UCSD-AML1 (cell line): Measurements from ENCODE around the gene DYNC2H1.
"Not testable (repeated sequence)": the region's sequence is repeated elsewhere in the genome, so short reads cannot be mapped to it uniquely, and the experiment has no call there.

Experiments
- DNase-seq: peaks from one replicate; lab custom pipeline; 2025; ENCODE audit not compliant: unreplicated experiment; lab: John Stamatoyannopoulos, UW

DYNC2H1 gene

DNA sequence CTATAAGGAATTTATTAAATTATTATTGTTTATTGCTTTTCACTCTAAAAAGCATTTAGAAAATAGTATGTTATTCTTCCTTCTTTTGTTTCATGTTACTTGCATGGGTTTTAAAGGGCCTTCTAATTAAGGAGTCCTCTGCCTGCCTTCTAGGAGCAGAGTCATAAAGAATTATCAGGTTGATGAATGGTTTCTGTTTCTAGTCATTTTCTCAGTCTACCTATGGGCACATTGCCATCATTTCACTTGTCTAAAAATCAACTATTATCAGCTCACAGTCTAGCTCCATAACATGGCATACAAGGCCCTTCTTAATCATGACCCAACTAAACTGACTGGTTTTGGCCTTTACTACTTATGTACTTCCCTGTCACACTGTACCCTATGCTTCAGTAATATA is 16.2 kb downstream of the DYNC2H1 start:
- no peak for DNase-seq

DNA sequence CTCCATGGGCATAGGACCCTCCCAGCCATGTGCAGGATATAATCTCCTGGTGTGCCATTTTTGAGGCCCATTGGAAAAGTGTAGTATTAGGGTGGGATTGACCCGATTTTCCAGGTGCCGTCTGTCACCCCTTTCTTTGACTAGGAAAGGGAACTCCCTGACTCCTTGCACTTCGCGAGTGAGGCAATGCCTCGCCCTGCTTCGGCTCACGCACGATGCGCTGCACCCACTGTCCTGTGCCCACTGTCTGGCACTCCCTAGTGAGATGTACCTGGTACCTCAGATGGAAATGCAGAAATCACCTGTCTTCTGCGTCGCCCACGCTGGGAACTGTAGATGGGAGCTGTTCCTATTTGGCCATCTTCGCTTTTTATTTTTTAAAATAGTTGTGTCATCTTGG is 32.8 kb downstream of the DYNC2H1 start:
- not testable (repeated sequence) for DNase-seq

DNA sequence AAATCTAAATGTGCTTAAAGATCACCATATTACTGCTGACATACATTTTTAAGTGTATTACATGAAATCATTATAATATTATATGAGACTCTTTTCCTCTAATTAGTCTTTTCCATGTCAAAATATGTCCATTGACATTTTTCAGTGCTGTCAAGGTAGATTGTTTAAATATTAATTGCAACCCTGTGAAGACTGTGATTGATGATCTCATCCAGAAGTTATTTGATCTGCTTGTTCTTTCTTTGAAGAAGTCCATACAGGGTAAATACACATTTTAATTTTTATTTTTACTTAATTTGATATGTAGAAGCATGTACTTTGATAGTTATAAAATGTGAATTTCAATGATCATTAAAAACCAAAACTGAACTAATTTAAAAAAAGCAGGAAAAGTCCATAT is 38.4 kb downstream of the DYNC2H1 start:
- DNase-seq, result no peak

DNA sequence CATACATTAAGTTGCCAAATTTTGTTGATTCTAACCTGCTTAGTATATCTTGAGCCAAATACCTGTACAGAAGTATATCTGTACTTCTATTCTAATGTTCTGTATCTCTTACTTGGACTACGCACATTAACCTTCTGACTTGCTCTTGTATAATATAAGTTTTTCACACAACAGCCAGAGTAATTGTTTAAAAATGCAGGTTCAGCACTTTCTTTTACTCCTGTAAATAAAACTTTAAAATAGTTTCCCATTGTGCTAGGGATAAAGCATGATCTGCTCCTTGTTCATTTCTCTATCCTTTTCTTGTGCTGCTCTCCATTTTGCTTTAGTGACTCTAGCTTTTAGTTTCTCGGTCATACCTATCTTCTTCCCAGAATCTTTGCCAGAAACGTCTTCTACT is 48.3 kb downstream of the DYNC2H1 start:
- DNase-seq, result no peak

DNA sequence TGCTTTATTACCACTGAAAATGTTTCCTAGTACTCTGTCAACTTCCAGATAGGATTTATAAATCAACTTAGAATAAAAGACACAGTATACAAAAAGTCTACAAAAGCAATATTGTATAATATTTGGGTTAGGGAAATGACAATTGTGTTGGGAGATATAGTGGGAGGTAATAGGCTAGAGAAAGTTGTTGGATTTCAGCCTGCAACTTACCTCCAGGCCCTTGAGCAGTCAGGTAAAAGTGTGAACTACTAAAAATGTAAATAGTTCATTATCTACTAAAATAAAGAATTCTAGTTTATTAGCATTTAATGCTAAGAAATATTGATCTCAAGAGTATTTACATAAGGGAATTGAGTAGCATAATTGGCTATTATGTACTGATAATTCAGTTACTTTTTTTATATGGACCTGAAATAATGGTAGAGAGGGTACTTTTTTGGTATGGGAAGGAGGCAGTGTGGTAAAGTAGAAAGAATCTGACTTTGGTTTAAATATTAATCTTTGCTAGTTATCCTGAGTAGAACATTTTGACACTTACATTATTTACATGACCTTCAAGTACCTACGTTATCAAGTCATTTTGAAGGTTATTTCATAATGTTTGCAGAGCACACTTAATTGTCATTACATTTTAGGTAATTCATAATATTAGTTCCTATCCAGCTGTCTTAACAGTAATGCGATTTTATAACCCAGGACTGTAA is 55.0 kb downstream of the DYNC2H1 start:
- DNase-seq, result no peak

DNA sequence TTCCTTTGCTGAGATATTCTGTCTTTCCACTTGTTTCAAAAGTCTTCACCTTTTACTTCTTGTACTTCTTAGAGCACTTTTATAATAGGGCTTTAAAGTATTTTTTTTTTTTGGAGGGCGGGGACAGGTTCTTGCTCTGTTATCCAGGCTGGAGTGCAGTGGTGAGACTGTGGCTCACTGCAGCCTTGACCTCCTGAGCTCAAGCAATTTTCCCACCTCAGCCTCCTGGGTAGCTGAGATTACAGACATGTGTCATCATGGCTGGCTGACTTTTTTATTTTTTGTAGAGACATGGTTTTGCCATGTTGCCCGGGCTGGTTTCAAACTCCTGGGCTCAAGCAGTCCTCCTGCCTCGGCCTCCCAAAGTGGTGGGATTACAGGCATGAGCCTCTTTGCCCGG is 57.9 kb downstream of the DYNC2H1 start:
- DNase-seq, result no peak

DNA sequence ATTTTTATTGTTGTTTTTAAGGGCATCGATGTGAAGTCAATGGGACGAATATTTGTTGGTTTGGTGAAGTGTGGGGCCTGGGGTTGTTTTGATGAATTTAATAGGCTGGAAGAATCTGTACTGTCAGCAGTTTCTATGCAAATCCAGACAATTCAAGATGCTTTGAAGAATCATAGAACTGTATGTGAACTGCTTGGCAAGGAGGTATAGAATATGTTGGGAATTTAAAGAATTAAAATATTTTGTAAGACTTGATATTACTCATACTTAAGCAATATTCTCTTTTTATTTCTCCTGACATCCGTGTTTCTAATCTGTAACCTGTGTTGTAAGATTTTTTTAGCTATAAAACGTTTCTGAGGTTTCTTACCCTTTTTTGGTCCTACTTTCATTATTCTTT is 61.6 kb downstream of the DYNC2H1 start:
- DNase-seq, result no peak

DNA sequence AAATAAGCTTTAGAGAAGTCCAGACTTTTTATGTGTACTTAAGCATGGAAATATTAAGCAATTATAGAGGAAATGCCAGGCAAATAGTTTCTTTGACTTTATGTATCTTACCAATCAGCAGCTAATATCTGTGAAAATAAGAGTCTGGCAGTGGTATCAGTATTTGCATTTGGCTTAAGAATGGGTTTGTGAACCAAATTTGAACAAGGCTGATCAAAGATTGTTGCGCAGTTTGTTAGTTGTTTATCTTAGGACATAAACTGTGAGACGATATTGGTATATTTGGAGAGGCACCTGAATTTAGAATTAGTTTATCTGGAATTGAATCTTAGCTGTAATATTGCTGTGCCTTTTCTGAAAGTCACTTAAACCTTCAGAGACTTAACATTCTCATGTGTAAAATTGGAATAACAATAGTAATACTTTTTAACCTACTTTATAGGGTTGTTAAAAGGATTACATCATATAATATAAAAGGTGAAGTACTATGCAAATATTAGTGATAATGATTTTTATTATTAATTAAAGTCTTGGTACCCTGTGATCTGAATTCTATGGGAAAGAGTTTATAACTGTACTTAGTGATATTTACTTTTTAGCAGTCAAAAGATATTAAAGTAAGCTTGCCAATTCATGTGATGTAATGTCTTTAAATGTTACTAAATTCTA is 66.4 kb downstream of the DYNC2H1 start:
- no peak for DNase-seq

DNA sequence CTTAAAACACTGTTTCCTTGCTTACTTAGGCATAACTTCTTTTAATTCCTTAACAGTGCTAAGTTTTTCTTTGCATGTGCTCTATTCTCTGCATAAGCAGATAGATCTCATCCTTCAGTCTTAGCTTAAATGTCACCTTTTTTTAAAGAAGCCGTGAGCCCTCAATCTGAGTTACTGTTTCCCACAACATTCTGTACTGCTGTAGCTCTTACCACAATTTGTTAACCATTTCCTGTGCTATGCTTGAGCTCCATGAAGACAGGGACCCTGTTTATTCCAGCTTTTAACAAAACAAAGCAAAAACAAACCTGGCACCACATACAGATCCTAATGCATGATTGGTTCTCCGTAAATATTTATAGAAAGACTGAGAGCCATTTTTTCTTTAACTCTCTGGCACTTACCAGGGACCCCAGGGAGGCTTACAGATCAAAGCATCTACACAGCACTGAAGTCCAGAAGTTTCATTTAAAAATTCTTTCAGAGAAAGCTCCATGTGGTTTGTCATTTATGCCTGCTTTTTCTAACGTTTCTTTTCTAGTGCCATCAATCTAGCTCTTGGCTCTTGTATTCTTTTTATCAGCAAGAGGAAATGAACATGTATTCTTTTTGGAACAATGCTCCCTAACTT is 74.9 kb downstream of the DYNC2H1 start:
- no peak for DNase-seq

DNA sequence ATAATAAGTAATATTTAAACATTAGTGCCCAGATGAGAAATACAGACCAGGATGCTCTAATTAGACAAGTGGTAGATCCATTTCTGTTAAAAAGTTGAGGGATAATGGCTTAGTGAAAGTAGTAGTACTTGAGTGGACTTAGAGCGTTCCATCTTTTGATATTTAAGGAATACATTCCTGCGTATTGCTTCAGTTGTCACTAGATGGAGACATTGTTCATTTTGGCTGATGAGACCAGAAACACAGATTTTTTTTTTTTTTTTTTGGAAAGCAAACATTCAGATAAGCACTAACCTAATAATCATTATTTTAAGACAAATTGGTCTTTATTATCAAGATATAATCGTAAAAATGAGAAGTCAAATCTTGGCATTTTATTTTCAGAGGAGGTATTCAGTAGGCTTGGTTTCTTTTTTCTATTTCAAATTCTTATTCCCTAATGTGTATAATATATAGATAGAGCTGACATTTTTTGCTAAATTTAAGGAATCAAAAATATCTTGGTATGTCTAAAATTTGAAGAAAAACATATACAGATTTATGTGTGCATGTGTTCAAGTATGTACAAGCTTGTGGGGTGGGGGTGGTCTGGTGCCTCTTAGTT is 92.9 kb downstream of the DYNC2H1 start:
- DNase-seq, result no peak

DNA sequence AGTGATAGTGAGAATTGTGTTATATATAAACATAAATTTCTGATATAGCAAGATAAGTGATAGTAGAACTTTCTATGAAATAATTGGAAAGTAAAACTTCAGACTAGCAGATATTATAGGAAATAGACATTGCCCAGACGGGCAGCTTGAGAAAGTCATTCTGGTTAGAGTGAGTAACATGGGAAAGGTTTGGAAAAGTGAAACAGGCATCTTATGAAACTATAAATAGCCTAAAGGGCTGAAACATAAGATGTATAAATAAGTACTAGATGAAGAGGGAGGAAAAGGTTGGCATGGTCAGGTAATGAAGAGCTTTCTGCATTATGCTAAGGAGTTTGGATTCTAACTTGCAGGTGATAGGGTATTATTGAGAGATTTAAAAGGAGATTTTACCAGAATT is 101.3 kb downstream of the DYNC2H1 start:
- no peak for DNase-seq

DNA sequence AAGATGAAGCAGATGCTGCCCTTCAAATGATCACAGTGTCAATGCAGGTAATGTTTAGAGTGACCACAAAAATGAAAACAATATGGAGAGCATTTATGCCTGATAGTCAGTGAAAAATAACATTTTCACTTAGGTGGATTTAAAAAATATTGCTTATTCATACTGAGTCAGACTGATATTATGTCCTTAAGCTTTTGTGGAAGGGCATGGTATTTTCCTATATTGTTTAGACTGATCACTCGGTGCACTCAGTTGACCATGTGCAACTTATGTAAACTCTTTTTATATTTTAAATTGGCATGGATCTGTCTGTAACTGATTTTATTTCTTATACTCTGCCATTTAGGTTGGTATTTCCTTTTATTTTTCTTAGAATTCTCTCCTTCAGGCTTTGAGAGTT is 106.6 kb downstream of the DYNC2H1 start:
- DNase-seq, result no peak

DNA sequence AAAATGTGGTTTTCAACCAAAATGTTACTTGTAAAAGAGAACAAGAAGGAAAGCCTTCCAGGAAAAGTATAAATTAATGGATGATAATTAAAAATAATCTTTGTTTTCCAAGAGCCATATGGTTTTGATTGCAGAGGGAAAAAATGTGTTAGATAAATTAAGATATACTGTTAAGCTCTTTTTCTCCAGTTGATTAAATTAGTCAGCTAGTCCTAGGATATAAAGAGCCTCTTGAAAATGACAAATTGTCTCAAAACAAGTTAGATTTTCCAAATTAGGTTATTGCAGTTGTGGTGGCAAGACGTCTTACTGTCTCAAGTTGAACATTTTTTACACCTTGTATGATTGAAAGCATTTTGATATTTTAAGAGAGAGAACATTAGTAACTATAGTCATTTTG is 110.9 kb downstream of the DYNC2H1 start:
- no peak for DNase-seq

DNA sequence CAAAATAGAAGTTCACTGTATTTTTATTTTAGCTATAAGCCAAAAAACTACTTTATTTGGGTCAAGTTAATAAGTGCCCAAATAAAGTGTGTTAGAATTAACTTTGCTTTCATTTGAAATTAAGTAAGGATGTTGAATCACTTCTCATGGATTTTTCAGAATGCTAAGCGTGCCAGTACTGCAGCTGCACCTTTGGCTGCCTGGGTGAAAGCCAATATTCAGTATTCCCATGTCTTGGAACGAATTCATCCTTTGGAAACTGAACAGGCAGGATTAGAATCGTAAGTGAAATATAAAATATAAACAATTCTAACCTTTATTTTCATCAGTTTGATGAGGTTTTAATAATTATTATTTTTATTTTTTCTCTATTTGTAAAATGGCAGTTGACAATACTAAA is 113.6 kb downstream of the DYNC2H1 start:
- DNase-seq, result no peak

DNA sequence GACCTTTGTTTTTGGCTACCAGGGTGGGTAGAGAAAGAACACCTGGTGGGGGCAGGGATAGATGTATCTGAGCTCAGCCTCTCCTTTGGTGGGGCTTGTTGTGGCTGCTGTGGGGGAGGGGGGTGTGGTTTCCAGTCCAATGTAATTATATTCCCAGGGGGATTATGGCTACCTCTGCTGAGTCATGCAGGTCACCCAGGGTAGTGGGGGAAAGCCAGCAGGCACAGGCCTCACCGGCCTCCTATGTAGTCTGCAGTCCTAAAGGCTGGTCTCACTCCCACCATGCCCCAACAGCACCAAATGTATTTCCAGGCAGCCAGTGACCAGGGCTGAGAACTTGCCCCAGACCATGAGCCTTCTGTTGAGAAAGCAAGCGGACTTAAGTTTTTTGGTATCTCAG is 119.6 kb downstream of the DYNC2H1 start:
- DNase-seq, result no peak

DNA sequence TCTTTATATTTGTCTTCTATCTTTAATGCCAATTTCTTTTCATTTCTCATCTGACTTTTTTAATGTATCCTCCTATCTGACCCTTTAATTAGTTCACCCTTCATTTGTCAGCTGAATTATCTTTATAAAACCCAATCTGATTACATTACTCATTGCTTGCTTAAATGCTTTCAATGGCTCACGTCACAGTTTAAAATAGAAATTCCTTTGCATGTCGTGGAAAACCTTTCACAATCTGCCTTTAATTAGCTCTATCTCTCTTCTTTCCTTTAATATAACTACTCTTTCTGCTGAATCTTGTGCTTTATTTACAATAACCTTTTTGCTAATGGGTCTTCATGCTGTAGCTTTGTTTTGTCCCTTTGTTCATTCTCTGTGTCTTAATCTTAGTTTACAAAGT is 125.7 kb downstream of the DYNC2H1 start:
- no peak for DNase-seq

DNA sequence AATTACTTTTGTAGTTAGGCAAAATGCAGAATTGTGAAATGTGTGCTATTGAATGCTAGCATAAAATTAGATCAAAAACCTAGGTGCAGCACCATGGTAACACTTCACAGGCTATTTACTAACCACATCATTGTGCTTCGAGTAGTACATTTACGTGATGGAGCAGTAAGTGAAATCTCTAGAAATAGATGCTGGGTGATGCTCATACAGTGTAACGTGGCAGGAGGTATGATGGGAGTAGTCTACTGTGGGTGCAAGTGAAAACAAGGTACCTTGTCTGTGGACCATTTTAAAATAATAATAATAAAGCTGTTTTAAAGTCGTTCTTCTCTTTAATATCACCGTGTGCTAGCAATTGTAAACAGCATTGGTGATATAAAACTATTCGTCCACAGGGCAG is 132.3 kb downstream of the DYNC2H1 start:
- DNase-seq, result no peak

DNA sequence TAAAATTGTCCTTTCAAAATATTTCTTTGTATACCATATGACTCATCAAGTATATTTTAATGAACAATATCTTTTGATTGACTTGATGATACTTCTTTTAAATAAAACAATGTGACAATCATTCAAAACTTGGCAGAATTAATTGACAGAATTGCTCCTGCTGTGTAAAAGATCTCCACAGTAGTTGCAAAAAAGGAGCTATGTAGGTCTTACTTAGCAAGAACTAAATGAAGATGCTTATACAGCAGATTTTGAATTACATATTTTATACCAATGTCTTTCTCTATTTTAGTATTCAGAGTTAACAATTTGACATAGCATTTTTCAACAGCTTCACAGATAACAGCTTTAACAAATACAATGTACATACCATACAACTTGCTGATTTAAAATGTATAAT is 144.9 kb downstream of the DYNC2H1 start:
- no peak for DNase-seq

DNA sequence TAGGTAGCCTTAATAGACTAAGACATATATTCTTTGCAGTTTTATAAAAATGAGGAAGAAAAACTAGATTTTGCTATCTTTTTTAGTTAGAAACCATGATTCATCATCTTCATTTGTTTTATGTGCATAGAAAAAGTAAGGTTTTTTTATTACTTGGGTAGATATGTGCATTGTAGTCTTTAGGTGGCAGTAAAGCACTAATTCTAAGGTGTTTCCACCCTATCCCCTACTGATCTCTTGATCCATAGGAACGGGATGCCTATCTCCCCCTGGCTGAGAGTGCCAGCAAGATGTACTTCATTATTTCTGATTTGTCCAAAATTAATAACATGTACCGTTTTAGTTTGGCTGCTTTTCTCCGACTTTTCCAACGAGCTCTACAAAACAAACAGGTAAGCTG is 148.1 kb downstream of the DYNC2H1 start:
- no peak for DNase-seq

DNA sequence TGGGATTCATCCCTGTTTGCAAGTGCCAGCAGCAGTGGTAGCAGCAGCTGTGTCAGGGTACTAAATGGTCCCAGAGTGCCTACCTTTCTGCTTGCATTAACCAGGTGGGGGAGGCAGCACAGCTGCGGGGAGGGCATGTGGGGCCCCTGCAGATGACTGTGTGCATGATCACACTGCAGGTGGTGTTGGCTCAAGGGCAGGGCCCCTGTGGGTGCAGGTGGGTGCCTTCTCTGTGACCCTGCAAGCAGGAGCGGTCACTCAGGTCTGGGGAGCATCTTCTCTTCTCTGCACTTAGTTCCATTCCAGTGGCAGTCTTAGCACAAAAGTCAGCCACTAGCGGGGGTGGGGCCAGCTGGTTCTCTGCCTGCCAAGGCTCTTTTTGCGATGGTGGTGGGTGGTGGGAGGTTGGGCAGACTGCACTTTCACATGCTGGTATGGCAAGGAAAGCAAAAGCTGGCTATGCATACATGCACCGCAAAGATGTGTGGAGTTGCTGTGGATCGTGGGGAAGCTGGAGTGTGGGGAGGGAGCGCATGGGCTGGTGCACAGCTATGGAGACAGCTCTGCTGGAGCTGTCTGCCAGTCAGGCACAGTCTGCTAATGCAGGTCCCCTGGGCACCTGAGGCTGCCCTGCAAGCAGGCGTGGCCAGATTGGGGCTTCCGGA is 157.1 kb downstream of the DYNC2H1 start:
- no peak for DNase-seq

DNA sequence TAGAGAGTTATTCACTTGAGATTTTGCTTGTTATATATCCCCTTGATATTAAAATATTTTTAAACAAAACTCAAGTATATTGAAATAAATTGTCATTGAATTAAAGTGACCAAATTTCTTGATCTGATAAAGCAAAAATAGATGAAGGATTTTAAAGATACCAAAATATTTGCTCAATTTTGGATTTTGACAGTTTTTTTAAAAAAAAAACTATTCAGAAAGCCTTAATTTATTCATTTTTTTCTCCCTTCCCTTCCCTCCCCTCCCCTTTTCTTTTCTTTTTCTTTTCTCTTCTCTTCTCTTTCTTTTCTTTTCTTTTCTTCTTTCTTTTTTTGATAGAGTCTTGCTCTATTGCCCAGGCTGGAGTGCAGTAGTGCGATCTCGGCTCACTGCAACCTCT is 163.7 kb downstream of the DYNC2H1 start:
- DNase-seq, result no peak

DNA sequence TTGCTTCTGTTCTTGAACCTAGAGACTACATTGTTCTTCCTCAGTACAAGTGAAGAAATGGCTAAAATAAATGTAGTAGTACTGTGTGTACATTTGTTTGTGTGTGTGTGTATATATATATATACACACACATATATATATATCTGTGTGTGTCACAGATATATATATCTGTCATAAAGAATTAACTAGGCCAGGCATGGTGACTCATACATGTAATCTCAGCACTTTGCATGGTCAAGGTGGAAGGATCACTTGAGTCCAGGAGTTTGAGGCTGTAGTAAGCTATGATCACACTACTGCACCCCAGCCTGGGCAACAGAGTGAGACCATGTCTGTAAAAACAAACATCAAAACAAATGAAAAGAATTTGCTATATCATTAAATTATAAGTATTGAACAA is 164.8 kb downstream of the DYNC2H1 start:
- no peak for DNase-seq
